ENCODE results near the gene ZBTB20.

Gene ZBTB20

GRCh38 chr3:114884213-114884923 is 262.7 kb downstream of the ZBTB20 start:
- no peaks in the 10 kb centered on the region for H3K9me2 ChIP-seq (replicated peaks; ENCODE audit: insufficient read depth, low read length)
- DNase-seq, result no peak
- H4K20me1 ChIP-seq (ENCODE audit: insufficient read depth, low read length), result no peaks in the 10 kb centered on the region
- no peak overlapping the region for H3K4me2 ChIP-seq (ENCODE audit: low read depth, low read length)
- H3K79me2 ChIP-seq (ENCODE audit: low read length), result no peaks in the 10 kb centered on the region
- H3K36me3 ChIP-seq (replicated peaks; ENCODE audit: insufficient read depth, low read length), result no peaks in the 10 kb centered on the region
- no peak overlapping the region for H3K27ac ChIP-seq (ENCODE audit: low read length)
- H3F3A ChIP-seq (ENCODE audit: insufficient read depth, low read length), result no peaks in the 10 kb centered on the region
- no peak for TF ChIP-seq CTCF (IDR thresholded peaks at IDR 0.05; ENCODE audit: low read length)
- no peak for TF ChIP-seq EZH2phosphoT487 (IDR thresholded peaks at IDR 0.05; ENCODE audit: low read length)
- TF ChIP-seq EZH2 (optimal IDR thresholded peaks at IDR 0.05; ENCODE audit: low read depth, low read length), result no peak
- H2AFZ ChIP-seq (ENCODE audit: low read length), result no peak overlapping the region
- H3K9me3 ChIP-seq (replicated peaks; ENCODE audit: insufficient read depth, low read length), result no peaks in the 10 kb centered on the region
- no peak overlapping the region for H3K9ac ChIP-seq (ENCODE audit: low read length)
- no peaks in the 10 kb centered on the region for H3K4me1 ChIP-seq (ENCODE audit: low read length)
- H3K27me3 ChIP-seq (replicated peaks; ENCODE audit: insufficient read depth, low read length), result no peaks in the 10 kb centered on the region
- H3K4me3 ChIP-seq (ENCODE audit: low read length), result no peak overlapping the region

GRCh38 chr3:114880078-114880477 is 267.0 kb downstream of the ZBTB20 start:
- no peaks in the 10 kb centered on the region for H3K9me2 ChIP-seq (replicated peaks; ENCODE audit: insufficient read depth, low read length)

GRCh38 chr3:114879059-114880031 is 267.7 kb downstream of the ZBTB20 start:
- no peaks in the 10 kb centered on the region for H3K9me3 ChIP-seq (replicated peaks; ENCODE audit: insufficient read depth, low read length)
- H2AFZ ChIP-seq (ENCODE audit: low read length), result no peak overlapping the region
- no peak overlapping the region for H3K27ac ChIP-seq (ENCODE audit: low read length)
- no peaks in the 10 kb centered on the region for H3K4me1 ChIP-seq (ENCODE audit: low read length)
- no peak overlapping the region for H3K9ac ChIP-seq (ENCODE audit: low read length)
- no peaks in the 10 kb centered on the region for H4K20me1 ChIP-seq (ENCODE audit: insufficient read depth, low read length)
- H3K4me3 ChIP-seq (ENCODE audit: low read length), result no peak overlapping the region
- no peaks in the 10 kb centered on the region for H3F3A ChIP-seq (ENCODE audit: insufficient read depth, low read length)
- no peaks in the 10 kb centered on the region for H3K9me2 ChIP-seq (replicated peaks; ENCODE audit: insufficient read depth, low read length)
- H3K79me2 ChIP-seq (ENCODE audit: low read length), result no peaks in the 10 kb centered on the region
- no peak for TF ChIP-seq EZH2phosphoT487 (IDR thresholded peaks at IDR 0.05; ENCODE audit: low read length)
- no peak for TF ChIP-seq EZH2 (optimal IDR thresholded peaks at IDR 0.05; ENCODE audit: low read depth, low read length)
- TF ChIP-seq CTCF (IDR thresholded peaks at IDR 0.05; ENCODE audit: low read length), result no peak
- no peaks in the 10 kb centered on the region for H3K36me3 ChIP-seq (replicated peaks; ENCODE audit: insufficient read depth, low read length)
- no peaks in the 10 kb centered on the region for H3K27me3 ChIP-seq (replicated peaks; ENCODE audit: insufficient read depth, low read length)
- DNase-seq, result no peak
- H3K4me2 ChIP-seq (ENCODE audit: low read depth, low read length), result no peak overlapping the region

More at GRCh38 chr3:114880078-114880477, 267.0 kb downstream of the ZBTB20 start:
- H3K4me3 ChIP-seq (ENCODE audit: low read length), result no peak overlapping the region
- TF ChIP-seq EZH2phosphoT487 (IDR thresholded peaks at IDR 0.05; ENCODE audit: low read length), result no peak
- no peak for TF ChIP-seq CTCF (IDR thresholded peaks at IDR 0.05; ENCODE audit: low read length)
- no peak for TF ChIP-seq EZH2 (optimal IDR thresholded peaks at IDR 0.05; ENCODE audit: low read depth, low read length)
- H3K9ac ChIP-seq (ENCODE audit: low read length), result no peak overlapping the region
- no peak for DNase-seq
- H3K4me2 ChIP-seq (ENCODE audit: low read depth, low read length), result no peak overlapping the region
- no peaks in the 10 kb centered on the region for H3K4me1 ChIP-seq (ENCODE audit: low read length)
- no peaks in the 10 kb centered on the region for H3K79me2 ChIP-seq (ENCODE audit: low read length)
- H3K27me3 ChIP-seq (replicated peaks; ENCODE audit: insufficient read depth, low read length), result no peaks in the 10 kb centered on the region
- H2AFZ ChIP-seq (ENCODE audit: low read length), result no peak overlapping the region
- H3K9me3 ChIP-seq (replicated peaks; ENCODE audit: insufficient read depth, low read length), result no peaks in the 10 kb centered on the region
- H4K20me1 ChIP-seq (ENCODE audit: insufficient read depth, low read length), result no peaks in the 10 kb centered on the region
- H3F3A ChIP-seq (ENCODE audit: insufficient read depth, low read length), result no peaks in the 10 kb centered on the region
- no peak overlapping the region for H3K27ac ChIP-seq (ENCODE audit: low read length)
- H3K36me3 ChIP-seq (replicated peaks; ENCODE audit: insufficient read depth, low read length), result no peaks in the 10 kb centered on the region

All from MM.1S (cell line).